ENCODE measurements around the gene UBXN4.
"Not testable (repeated sequence)": the region's sequence is repeated elsewhere in the genome, so short reads cannot be mapped to it uniquely, and the experiment has no call there.

Gene UBXN4

GRCh38 chr2:135800513-135801460, 59.1 kb downstream of the UBXN4 start:
- Histone ChIP-seq H3F3A (ENCODE audit: low read depth) (no peaks in the 10 kb centered on the region), H3K4me1 (ENCODE audit: insufficient read depth, low read length, poor library complexity, severe bottlenecking) (no peaks in the 10 kb centered on the region), H3K4me2 (ENCODE audit: low read depth, low read length, poor library complexity, severe bottlenecking) (no peak overlapping the region), H3K9me3 (ENCODE audit: insufficient read depth, low read depth, low read length) (peaks cover 16% of the 10 kb centered on the region; the same call in 1 of the 2 replicates), H3K9me2 (replicated peaks; ENCODE audit: low read depth, low read length) (no peaks in the 10 kb centered on the region), H2AFZ (ENCODE audit: low read length) (no peak overlapping the region), H4K20me1 (ENCODE audit: insufficient read depth, low read length, poor library complexity, severe bottlenecking) (no peaks in the 10 kb centered on the region), H3K36me3 (ENCODE audit: insufficient read depth, low read length) (no peaks in the 10 kb centered on the region), H3K9ac (ENCODE audit: low read depth, low read length, poor library complexity, severe bottlenecking) (no peak overlapping the region), H3K79me2 (ENCODE audit: insufficient read depth, low read length) (no peaks in the 10 kb centered on the region), H3K27me3 (ENCODE audit: insufficient read depth, low read length, poor library complexity, severe bottlenecking) (no peaks in the 10 kb centered on the region), H3K4me3 (ENCODE audit: low read length, poor library complexity, severe bottlenecking) (no peak overlapping the region)
- TF ChIP-seq CTCF (conservative IDR thresholded peaks at IDR 0.05; ENCODE audit: low read length) (peak; percentile 35), EZH2phosphoT487 (IDR thresholded peaks at IDR 0.05; ENCODE audit: borderline replicate concordance) (no peak)

GRCh38 chr2:135802350-135802749, 60.7 kb downstream of the UBXN4 start:
- Histone ChIP-seq H3F3A (ENCODE audit: low read depth) (no peaks in the 10 kb centered on the region), H3K36me3 (ENCODE audit: insufficient read depth, low read length) (no peaks in the 10 kb centered on the region), H3K79me2 (ENCODE audit: insufficient read depth, low read length) (no peaks in the 10 kb centered on the region), H3K4me3 (ENCODE audit: low read length, poor library complexity, severe bottlenecking) (no peak overlapping the region), H3K9me3 (ENCODE audit: insufficient read depth, low read depth, low read length) (peaks cover 16% of the 10 kb centered on the region; the same call in 1 of the 2 replicates), H3K4me2 (ENCODE audit: low read depth, low read length, poor library complexity, severe bottlenecking) (no peak overlapping the region), H3K9ac (ENCODE audit: low read depth, low read length, poor library complexity, severe bottlenecking) (no peak overlapping the region), H4K20me1 (ENCODE audit: insufficient read depth, low read length, poor library complexity, severe bottlenecking) (no peaks in the 10 kb centered on the region), H3K27me3 (ENCODE audit: insufficient read depth, low read length, poor library complexity, severe bottlenecking) (no peaks in the 10 kb centered on the region), H2AFZ (ENCODE audit: low read length) (no peak overlapping the region), H3K4me1 (ENCODE audit: insufficient read depth, low read length, poor library complexity, severe bottlenecking) (no peaks in the 10 kb centered on the region), H3K9me2 (replicated peaks; ENCODE audit: low read depth, low read length) (no peaks in the 10 kb centered on the region)
- TF ChIP-seq CTCF (conservative IDR thresholded peaks at IDR 0.05; ENCODE audit: low read length) (no peak), EZH2phosphoT487 (IDR thresholded peaks at IDR 0.05; ENCODE audit: borderline replicate concordance) (no peak)

- Histone ChIP-seq H3K4me1 (ENCODE audit: insufficient read depth, low read length, poor library complexity, severe bottlenecking) (no peaks in the 10 kb centered on the region), H3K27me3 (ENCODE audit: insufficient read depth, low read length, poor library complexity, severe bottlenecking) (no peaks in the 10 kb centered on the region), H3K4me3 (ENCODE audit: low read length, poor library complexity, severe bottlenecking) (no peak overlapping the region), H3K9me3 (ENCODE audit: insufficient read depth, low read depth, low read length) (peaks cover 16% of the 10 kb centered on the region; the same call in 1 of the 2 replicates), H3K4me2 (ENCODE audit: low read depth, low read length, poor library complexity, severe bottlenecking) (no peak overlapping the region), H3K9ac (ENCODE audit: low read depth, low read length, poor library complexity, severe bottlenecking) (no peak overlapping the region), H2AFZ (ENCODE audit: low read length) (no peak overlapping the region), H3K9me2 (replicated peaks; ENCODE audit: low read depth, low read length) (no peaks in the 10 kb centered on the region), H4K20me1 (ENCODE audit: insufficient read depth, low read length, poor library complexity, severe bottlenecking) (no peaks in the 10 kb centered on the region), H3F3A (ENCODE audit: low read depth) (no peaks in the 10 kb centered on the region), H3K79me2 (ENCODE audit: insufficient read depth, low read length) (no peaks in the 10 kb centered on the region), H3K36me3 (ENCODE audit: insufficient read depth, low read length) (no peaks in the 10 kb centered on the region)
- no peak for TF ChIP-seq EZH2phosphoT487 (IDR thresholded peaks at IDR 0.05; ENCODE audit: borderline replicate concordance)
- no peak for TF ChIP-seq CTCF (conservative IDR thresholded peaks at IDR 0.05; ENCODE audit: low read length)
Measured at GRCh38 chr2:135803278-135803677, 61.6 kb downstream of the UBXN4 start.

- H4K20me1 ChIP-seq (ENCODE audit: insufficient read depth, low read length, poor library complexity, severe bottlenecking); H3K9ac ChIP-seq (ENCODE audit: low read depth, low read length, poor library complexity, severe bottlenecking); H3K4me3 ChIP-seq (ENCODE audit: low read length, poor library complexity, severe bottlenecking); H3K4me2 ChIP-seq (ENCODE audit: low read depth, low read length, poor library complexity, severe bottlenecking); H3K9me2 ChIP-seq (replicated peaks; ENCODE audit: low read depth, low read length); H3K79me2 ChIP-seq (ENCODE audit: insufficient read depth, low read length); H3K27me3 ChIP-seq (ENCODE audit: insufficient read depth, low read length, poor library complexity, severe bottlenecking); H3K36me3 ChIP-seq (ENCODE audit: insufficient read depth, low read length); H3F3A ChIP-seq (ENCODE audit: low read depth); H3K9me3 ChIP-seq (ENCODE audit: insufficient read depth, low read depth, low read length); H2AFZ ChIP-seq (ENCODE audit: low read length); H3K4me1 ChIP-seq (ENCODE audit: insufficient read depth, low read length, poor library complexity, severe bottlenecking): not testable (repeated sequence)
Measured at GRCh38 chr2:135807874-135808273, 66.2 kb downstream of the UBXN4 start.

Data from Loucy (cell line).